NCI-H2171 (cell line): ENCODE measurements around the gene FOXD4.
A peak's percentile ranks its signal among the peaks of the same experiment; 100 is the strongest.
"Not testable (repeated sequence)": the region's sequence is repeated elsewhere in the genome, so short reads cannot be mapped to it uniquely, and the experiment has no call there.

Source experiments
- DNase-seq: peaks from one replicate; lab custom pipeline; 2025; lab: John Stamatoyannopoulos, UW

The FOXD4 gene

GRCh38 chr9:93909-94308 lies 24.3 kb downstream of the FOXD4 start:
- DNase-seq = not testable (repeated sequence)

- not testable (repeated sequence) for DNase-seq
Measured at GRCh38 chr9:90851-91250, 27.4 kb downstream of the FOXD4 start.

- not testable (repeated sequence) for DNase-seq
Measured at GRCh38 chr9:88396-89037, 29.7 kb downstream of the FOXD4 start.

- not testable (repeated sequence) for DNase-seq
Measured at GRCh38 chr9:87860-88259, 30.4 kb downstream of the FOXD4 start.

GRCh38 chr9:87105-87504 lies 31.1 kb downstream of the FOXD4 start:
- not testable (repeated sequence) for DNase-seq

GRCh38 chr9:86697-87096 lies 31.5 kb downstream of the FOXD4 start:
- not testable (repeated sequence) for DNase-seq

GRCh38 chr9:82932-83689 lies 35.1 kb downstream of the FOXD4 start:
- DNase-seq = not testable (repeated sequence)

- not testable (repeated sequence) for DNase-seq
Measured at GRCh38 chr9:78333-78732, 39.9 kb downstream of the FOXD4 start.

- DNase-seq = not testable (repeated sequence)
Measured at GRCh38 chr9:76389-76788, 41.8 kb downstream of the FOXD4 start.

GRCh38 chr9:73900-74525 lies 44.2 kb downstream of the FOXD4 start:
- not testable (repeated sequence) for DNase-seq

- peak; percentile 13 for DNase-seq
Measured at GRCh38 chr9:73076-73899, 44.9 kb downstream of the FOXD4 start.
